ENCODE measurements around the gene ADAMTS6. TPM values are rescaled to one million over a fixed set of nuclear protein-coding genes. Genes with fewer than 3 reads are reported as not detected.

ADAMTS6 gene
- total RNA-seq, 4 donors from 2014 or later = 2.6 to 25.2 (median 12.3) TPM

DNA sequence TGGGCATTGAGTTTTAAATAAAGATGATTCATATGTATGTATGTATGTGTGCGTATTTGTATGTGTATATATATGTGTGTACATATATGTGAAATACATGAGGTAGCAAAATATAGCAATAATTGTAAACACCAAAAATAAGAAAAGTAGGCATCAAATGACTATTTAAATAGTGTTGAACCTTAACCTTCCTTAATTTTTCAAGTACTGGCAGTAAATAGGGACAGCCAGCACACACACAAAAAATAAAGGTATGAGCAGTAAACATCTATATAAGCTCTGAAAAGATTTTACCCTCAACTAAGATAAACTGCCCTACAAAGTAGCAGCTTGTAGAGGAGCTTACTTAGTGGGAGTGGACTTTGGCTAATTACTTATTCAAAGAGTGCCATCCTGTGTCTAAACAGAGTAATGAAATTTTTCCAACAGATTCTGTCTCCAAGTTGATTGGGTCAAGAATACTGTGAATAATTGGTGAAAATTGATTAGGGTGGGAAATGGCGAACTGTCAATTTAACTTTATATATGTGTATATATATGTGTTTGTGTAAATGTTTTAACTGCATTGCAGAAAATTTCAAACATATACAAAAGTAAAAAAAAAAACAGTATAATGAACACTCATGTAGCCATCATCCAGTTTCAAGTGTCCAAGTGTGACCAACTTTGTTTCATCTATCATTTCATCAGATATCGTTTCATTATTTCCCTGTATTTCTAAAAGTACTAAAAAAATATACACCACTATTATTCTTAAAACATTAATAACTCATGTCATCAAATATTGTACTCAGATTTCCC lies 2.0 kb upstream of the ADAMTS6 start:
- Histone ChIP-seq H3K27me3 (no peaks in the 10 kb centered on the region), H3K4me3 (peak overlapping the region; percentile 59 to 95), H3K9me3 (no peaks in the 10 kb centered on the region), H3K36me3 (no peaks in the 10 kb centered on the region), H3K4me1 (peaks cover 0 to 32% (median 6%) of the 10 kb centered on the region in 3 donors), H3K27ac (peak overlapping the region; percentile 86 to 100 (median 90))
- TF ChIP-seq POLR2AphosphoS5 (IDR thresholded peaks at IDR 0.05) = no peak
- TF ChIP-seq, protein P1, sequence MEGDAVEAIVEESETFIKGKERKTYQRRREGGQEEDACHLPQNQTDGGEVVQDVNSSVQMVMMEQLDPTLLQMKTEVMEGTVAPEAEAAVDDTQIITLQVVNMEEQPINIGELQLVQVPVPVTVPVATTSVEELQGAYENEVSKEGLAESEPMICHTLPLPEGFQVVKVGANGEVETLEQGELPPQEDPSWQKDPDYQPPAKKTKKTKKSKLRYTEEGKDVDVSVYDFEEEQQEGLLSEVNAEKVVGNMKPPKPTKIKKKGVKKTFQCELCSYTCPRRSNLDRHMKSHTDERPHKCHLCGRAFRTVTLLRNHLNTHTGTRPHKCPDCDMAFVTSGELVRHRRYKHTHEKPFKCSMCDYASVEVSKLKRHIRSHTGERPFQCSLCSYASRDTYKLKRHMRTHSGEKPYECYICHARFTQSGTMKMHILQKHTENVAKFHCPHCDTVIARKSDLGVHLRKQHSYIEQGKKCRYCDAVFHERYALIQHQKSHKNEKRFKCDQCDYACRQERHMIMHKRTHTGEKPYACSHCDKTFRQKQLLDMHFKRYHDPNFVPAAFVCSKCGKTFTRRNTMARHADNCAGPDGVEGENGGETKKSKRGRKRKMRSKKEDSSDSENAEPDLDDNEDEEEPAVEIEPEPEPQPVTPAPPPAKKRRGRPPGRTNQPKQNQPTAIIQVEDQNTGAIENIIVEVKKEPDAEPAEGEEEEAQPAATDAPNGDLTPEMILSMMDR (IDR thresholded peaks at IDR 0.05) = peak; percentile 33 to 72 (median 62)
- TF ChIP-seq EP300 (IDR thresholded peaks at IDR 0.05) = no peak
- ATAC-seq = no peak
- 9 to 20% methylated on average over 3 of the region's 3 CpGs for WGBS, 2 donors (ENCODE audit: low coverage in 1 of 2)

DNA sequence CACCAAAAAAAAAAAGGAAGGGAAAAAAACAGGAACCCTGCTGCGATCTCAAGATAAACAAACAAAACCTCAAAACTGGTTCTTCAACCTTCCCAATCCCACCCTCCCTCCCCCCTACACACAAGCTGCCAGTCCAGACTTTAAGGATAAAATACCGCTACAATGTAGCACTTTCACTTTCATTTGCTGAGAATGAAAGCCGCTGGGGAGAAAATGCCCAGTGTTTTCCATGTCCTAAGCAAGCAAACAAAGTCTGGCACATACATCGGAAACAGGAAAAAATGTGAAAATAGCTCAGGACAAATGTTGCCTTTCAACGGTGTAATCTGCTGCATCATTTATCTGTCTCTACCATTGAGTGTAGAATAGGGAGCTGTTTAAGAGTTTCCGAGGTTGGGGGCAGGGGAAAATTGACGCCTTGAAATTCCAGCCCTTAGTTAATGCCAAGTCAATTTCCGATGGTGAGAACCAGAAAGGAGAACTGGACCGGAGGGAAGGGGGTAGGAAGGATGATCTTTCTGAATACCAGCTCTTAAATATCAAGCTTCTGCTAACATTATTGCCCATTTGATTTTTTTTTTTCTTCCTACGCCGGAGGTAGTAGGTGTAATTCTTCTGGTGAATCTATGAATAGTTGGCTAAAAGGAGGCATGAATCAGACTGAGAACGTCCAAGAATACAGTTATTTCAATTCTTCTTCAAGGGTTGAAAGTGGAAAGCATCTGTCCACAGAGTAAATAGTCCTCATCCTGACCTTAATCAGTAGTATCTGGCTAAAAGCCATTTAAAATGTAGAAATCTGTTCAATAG lies 1.2 kb upstream of the ADAMTS6 start:
- Histone ChIP-seq H3K36me3 (no peaks in the 10 kb centered on the region), H3K27me3 (no peaks in the 10 kb centered on the region), H3K9me3 (no peaks in the 10 kb centered on the region), H3K27ac (peak overlapping the region; percentile 86 to 100 (median 90)), H3K4me3 (peak overlapping the region; percentile 59 to 95), H3K4me1 (peaks cover 0 to 33% (median 6%) of the 10 kb centered on the region in 3 donors)
- no peak for ATAC-seq
- TF ChIP-seq, protein P1 (IDR thresholded peaks at IDR 0.05) = no peak
- TF ChIP-seq POLR2AphosphoS5 (IDR thresholded peaks at IDR 0.05) = no peak
- TF ChIP-seq POLR2A (IDR thresholded peaks at IDR 0.05) = no peak
- TF ChIP-seq EP300 (IDR thresholded peaks at IDR 0.05) = no peak
- WGBS, 2 donors (ENCODE audit: low coverage in 1 of 2) = 0 to 1% methylated on average over 10 to 12 of the region's 12 CpGs

DNA sequence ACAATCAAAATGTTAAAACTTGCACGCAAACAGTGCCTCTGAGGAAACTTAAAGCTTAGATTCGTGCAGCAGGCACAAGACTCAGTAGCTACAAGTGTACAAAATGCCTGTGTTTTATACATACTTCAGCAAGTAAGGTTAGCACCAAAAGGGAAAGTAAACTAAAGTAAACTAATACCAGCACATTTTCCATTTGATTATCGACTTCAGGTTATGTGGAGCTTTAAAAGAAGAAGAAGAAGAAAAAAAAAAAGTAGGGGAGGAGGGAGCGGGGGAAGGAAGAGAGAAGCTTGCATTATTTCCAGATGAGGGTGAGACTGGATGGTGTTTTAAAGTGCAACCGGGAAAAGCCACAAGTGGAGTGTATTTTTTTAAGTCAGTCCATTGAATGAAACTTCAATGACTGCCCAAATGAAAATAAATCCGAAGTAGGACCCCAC lies 596 bp upstream of the ADAMTS6 start:
- Histone ChIP-seq H3K36me3 (no peaks in the 10 kb centered on the region), H3K4me1 (peaks cover 0 to 33% (median 6%) of the 10 kb centered on the region in 3 donors), H3K9me3 (no peaks in the 10 kb centered on the region), H3K27ac (peak overlapping the region; percentile 86 to 100 (median 90)), H3K27me3 (no peaks in the 10 kb centered on the region), H3K4me3 (peak overlapping the region; percentile 59 to 95)
- no peak for TF ChIP-seq POLR2AphosphoS5 (IDR thresholded peaks at IDR 0.05)
- TF ChIP-seq, protein P1 (IDR thresholded peaks at IDR 0.05) = no peak
- no peak for TF ChIP-seq EP300 (IDR thresholded peaks at IDR 0.05)
- TF ChIP-seq POLR2A (IDR thresholded peaks at IDR 0.05) = no peak
- 0 to 2% methylated on average over 4 to 6 of the region's 6 CpGs for WGBS, 2 donors (ENCODE audit: low coverage in 1 of 2)
- peak; percentile 29 for ATAC-seq

DNA sequence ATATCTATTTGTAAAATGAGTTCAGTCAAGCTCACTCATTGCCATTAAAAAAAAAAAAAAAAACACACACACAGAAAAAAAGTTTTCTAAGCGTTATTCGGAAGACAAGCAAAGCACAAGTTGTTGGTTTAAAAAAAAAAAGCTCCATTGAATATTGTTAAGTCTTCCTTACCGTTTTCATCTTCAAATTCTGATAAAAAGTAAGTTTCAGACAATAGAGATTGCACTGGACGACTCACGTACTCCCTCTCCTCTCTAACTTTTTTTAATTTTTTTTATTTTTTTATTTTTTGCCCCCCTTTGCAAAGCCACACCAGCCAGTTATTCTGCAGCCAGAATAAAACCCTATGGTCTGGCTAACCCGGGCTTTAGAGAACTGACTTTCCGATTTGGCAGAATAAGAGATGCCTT lies 544 bp downstream of the ADAMTS6 start:
- H3K36me3 ChIP-seq = no peaks in the 10 kb centered on the region
- H3K4me1 ChIP-seq = peaks cover 0 to 33% (median 6%) of the 10 kb centered on the region in 3 donors
- 0 to 2% methylated on average over 7 of the region's 7 CpGs for WGBS, 2 donors (ENCODE audit: low coverage in 1 of 2)
- H3K27ac ChIP-seq = peak overlapping the region; percentile 86 to 100 (median 90)
- H3K9me3 ChIP-seq = no peaks in the 10 kb centered on the region
- no peak for TF ChIP-seq POLR2A (IDR thresholded peaks at IDR 0.05)
- no peak for TF ChIP-seq EP300 (IDR thresholded peaks at IDR 0.05)
- TF ChIP-seq, protein P1 (IDR thresholded peaks at IDR 0.05) = no peak
- TF ChIP-seq POLR2AphosphoS5 (IDR thresholded peaks at IDR 0.05) = no peak
- H3K27me3 ChIP-seq = no peaks in the 10 kb centered on the region
- peak overlapping the region; percentile 59 to 95 for H3K4me3 ChIP-seq
- ATAC-seq = no peak
